HG03460 (cell line): ENCODE data around the gene CNGA3.

Experiments used
- ATAC-seq: cut with Tn5 transposase; IDR thresholded peaks from one replicate; pipeline ENCODE4 v1.9.1; 2021; ENCODE audit not compliant: unreplicated experiment

CNGA3 gene

GRCh38 chr2:98327776-98328175, 18.5 kb upstream of the CNGA3 start:
- no peak for ATAC-seq

- ATAC-seq: no peak
Measured at GRCh38 chr2:98329549-98329948, 16.7 kb upstream of the CNGA3 start.

DNA sequence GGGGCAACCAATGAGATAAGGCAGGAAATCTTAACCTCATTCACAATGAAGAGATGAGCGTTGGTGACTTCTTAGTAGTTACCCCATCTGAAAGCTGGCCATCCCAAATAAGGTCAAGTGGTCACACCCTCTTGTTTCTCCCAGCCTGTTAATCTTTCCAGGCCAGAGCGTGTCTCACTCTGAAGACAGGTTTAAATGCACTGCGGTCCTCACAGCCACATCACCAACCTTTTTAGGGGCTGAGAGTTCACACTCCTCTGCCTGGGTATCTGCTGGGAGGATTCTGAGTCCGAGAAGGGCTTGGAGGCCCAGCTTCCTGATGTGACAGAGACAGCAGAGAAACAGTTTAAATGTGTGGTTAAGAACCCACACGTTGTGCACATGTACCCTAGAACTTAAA, 13.3 kb upstream of the CNGA3 start:
- no peak for ATAC-seq

DNA sequence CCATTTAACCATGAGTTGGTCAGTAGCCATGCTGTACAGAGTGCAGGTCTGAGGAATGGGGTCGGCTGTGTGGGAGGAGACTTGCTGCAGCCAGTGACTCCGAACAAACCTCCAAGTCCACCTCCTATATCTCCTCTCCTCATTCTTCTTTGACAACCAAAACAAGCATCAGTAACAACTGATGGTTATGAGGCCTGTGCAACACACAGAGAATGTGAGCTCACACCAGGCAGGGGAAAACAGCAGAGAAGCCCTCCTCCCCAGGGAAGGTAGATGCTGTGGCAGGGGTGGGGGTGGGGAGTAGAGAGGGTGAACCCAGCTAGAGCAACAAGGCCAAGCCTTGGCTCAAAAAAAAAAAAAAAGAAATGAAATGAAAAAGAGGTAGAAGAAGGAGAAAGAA, 12.3 kb upstream of the CNGA3 start:
- ATAC-seq: no peak

DNA sequence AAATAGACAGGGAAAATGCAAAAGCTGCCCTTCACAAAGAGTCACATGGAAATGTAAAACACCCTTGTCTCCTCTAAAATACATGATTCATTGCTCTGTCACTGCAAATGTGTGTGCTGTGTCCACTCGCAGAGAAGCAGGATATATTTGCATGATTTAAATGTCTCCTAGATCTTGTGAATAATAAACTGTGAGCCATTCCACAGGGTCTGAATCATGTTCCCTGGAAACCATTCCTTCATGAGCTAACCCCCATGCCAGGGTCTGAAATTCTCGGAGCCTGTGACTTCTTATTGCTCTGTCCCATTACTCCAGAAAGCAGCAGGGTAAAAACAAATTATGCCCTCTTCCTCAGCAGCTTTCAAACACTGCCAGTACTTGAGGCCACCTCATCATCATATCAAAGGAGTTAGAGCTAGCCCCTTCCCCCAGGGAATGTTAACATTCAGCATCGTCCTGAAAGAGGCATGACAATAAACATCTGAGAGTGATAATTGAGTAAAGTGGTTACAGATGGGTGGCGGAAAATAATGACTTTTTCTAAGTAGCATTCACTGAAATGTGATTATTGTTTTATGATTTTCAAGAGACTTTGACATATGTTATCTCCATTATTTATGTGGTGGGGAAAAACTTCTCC, 11.7 kb upstream of the CNGA3 start:
- ATAC-seq: no peak

GRCh38 chr2:98335271-98335670, 11.0 kb upstream of the CNGA3 start:
- ATAC-seq: no peak

GRCh38 chr2:98341241-98341640, 5.0 kb upstream of the CNGA3 start:
- ATAC-seq: no peak

DNA sequence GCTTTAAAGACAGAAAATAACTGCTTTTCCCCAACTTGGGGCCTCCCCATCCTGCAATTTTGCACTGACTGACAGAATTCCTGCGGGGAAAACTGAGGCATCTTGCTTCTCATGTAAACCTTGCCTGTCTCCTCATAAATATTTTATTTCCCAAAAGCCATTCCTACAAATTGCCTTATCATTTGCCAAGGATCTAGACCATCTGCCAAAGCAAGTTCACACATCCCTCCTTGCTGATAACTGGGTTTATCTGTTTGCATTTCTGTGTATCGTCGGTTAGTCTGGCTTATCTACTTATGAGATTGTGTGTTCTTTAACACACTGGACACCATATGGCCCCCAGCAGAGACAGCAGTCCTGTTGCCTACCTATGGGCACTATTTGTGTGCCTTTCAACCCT, 3.0 kb upstream of the CNGA3 start:
- no peak for ATAC-seq

DNA sequence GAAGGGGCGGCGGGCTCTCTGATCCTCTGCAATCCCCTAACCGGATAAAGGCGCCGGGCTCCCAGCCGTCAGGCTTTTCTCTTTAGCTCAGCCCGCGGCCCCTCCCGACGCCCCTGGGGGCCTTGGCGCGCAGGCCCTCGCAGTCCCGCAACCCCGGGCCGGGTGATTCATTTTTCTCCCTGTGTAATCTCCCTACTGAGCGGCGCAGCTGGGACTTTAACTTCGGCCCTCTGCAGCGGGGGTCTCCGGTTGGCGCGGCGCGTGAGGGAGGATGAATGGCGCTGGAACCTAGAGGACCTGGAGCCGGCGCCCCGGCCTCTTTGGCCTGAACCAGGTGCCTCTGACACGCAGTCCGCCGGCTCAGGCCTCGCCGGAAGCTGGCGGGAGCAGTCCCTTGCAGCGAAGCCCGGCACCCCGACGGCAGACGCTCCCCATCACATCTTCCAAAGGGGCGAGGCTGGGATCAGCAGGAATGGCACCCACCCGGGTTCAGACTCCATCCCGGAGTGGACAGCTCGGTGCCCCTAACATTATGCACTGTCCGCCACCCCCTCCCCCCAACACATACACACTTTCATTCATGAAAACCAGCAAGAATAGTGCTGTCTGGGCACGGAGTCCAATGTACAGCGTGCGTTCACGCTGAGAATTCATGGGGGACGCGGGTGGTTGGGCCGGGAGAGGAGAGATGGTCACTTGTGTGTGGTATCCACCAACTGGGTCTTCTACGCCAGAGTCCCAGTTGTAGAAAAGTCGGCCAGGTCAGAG, 1.2 kb downstream of the CNGA3 start:
- ATAC-seq: no peak

- no peak for ATAC-seq
Measured at GRCh38 chr2:98348066-98348561, 1.9 kb downstream of the CNGA3 start.

- no peak for ATAC-seq
Measured at GRCh38 chr2:98350411-98350810, 4.2 kb downstream of the CNGA3 start.

DNA sequence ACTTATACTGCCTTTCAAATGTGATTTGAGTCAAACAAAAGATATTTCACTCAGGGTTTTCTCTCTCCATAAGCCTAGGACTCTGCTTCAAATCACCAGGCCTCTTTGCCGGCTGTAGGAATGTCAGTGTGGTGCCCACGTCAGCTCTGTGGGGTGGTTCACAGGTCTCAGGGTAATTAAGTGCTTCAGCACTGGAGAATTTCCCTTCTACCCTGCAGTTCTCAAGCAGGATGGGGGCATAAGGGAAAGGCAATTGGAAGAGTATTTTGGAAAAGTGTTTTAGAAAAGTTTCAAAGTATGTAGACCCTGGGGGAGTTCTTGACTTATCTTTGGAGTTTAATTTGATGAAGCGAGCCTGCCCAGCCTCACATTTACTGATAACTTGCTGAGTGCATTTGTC, 9.6 kb downstream of the CNGA3 start:
- no peak for ATAC-seq

GRCh38 chr2:98356729-98357128, 10.5 kb downstream of the CNGA3 start:
- no peak for ATAC-seq

DNA sequence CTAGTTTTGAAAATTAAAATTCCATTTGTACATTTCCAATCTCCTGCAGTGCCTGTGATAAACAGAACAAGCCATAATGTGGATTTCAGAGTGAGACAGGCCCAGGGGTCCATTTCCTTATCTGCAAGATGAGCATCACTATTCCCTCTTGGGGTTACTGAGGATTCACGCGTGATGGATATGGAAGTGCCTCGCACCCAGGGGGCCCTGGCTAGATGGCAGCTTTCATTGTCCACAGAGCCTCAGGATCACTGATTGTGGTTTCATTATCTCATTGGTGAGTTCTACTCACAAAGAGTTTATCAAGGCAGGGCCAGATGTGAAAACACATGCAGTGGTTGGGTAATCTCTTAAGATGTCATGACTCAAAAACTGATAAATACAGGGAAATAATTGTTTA, 11.6 kb downstream of the CNGA3 start:
- no peak for ATAC-seq

- ATAC-seq: no peak
Measured at GRCh38 chr2:98359986-98360385, 13.7 kb downstream of the CNGA3 start.

- no peak for ATAC-seq
Measured at GRCh38 chr2:98367721-98368120, 21.5 kb downstream of the CNGA3 start.

DNA sequence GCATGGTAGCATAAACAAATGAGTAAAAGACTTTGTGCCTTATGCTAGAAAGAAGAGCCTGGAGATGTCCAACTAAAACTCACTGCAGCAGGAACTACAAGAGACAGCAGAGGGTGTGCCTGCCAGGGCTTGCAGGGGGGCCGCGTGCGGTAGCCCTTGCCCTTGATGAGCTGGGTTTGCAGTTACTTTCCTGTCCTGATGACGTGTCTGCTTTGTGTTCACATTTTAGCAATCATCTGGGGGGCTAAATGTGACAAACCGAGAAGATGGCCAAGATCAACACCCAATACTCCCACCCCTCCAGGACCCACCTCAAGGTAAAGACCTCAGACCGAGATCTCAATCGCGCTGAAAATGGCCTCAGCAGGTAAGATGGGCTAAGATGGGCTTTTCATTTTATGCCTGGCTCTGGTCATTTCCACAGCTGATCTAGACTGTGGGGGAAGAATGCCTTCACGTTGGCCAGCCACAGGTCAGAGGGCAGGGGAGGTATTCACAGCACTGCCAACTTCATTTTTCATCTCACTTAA, 23.5 kb downstream of the CNGA3 start:
- no peak for ATAC-seq

DNA sequence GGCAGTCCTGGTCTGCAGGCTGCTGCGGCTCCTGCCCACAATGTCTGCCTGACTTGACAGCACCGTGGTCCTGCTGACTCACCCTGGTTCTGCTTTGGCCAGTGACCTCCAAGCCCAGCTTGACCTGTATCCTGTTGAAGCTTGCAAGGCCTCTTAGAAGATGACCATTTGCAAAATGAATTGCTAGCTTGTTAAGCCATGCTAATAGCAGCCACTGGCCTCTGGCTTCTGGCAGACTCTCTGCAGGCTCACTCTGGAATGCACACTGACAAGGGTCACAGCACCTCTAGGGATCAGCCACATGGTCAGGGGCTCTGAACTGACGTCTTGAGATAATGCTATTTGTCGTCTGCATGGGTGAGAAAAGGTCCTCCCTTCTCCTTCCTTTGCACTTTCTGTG, 25.9 kb downstream of the CNGA3 start:
- no peak for ATAC-seq

GRCh38 chr2:98372579-98372978, 26.3 kb downstream of the CNGA3 start:
- ATAC-seq: no peak

- no peak for ATAC-seq
Measured at GRCh38 chr2:98374286-98374685, 28.0 kb downstream of the CNGA3 start.

DNA sequence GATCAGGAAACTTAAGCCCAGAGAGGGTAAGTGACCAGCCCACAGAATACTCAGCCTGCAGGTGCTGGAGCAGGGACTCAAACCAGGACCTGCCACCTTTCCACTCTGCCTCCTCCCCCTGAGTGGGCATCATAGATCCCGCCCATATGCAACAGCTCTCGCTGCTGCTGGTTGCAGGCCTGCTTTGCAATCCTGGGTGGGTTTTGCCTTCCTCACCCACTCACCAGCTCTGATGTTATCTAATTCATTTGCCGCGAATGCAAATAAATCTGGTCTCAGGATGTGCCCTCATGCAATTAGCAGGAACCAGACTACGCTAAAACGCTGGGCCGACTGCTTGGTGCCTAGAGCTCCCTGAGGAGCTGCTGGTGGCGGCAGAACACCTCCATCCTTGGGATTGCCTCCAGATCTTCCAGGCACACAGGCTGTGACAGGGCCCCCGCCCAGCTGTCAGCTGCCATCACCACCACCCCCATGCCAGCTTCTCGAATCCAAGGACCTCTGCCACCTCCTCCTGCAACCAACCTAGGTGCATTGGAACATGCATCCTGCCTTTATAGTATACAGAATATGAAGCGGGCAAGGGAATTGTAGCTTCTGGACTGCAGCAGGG, 28.8 kb downstream of the CNGA3 start:
- ATAC-seq: no peak

GRCh38 chr2:98376301-98376910, 30.1 kb downstream of the CNGA3 start:
- no peak for ATAC-seq
